SK-N-SH (cell line): ENCODE results near the gene MLLT11. TPM values are rescaled to one million over a fixed set of nuclear protein-coding genes. Genes with fewer than 3 reads are reported as not detected.
"Not testable (repeated sequence)": the region's sequence is repeated elsewhere in the genome, so short reads cannot be mapped to it uniquely, and the experiment has no call there.

Experiments used
- CTCF ChIA-PET: fragments of 300-600, 350-600 bp; formaldehyde crosslinking; extraction: SDS; loops from one replicate; lab custom pipeline; 2021; lab: Yijun Ruan, JAX
- POLR2A ChIA-PET: fragments of 350-600 bp; sonication (Branson Sonifier 250); formaldehyde crosslinking; extraction: SDS; loops from one replicate; lab custom pipeline; 2020; ENCODE audit warnings: antibody characterized with exemption, inconsistent platforms; lab: Yijun Ruan, JAX
- DNase-seq: peaks from one replicate; pipeline ENCODE4 v3.0.0; 2012
- H2AFZ ChIP-seq: fragments of 200-600 bp; sonication (generic); 2 replicates; pipeline ENCODE4 v1.8.1; 2016; ENCODE audit warnings: antibody characterized with exemption, mild to moderate bottlenecking, low read depth
- H3F3A ChIP-seq: fragments of 200-600 bp; sonication (generic); replicated peaks from 2 replicates; pipeline ENCODE3; 2016; ENCODE audit warnings: antibody characterized with exemption, mild to moderate bottlenecking; ENCODE audit not compliant: insufficient read depth
- H3K27ac ChIP-seq, 2 experiments: fragments of 200-500 bp in 1 of 2; fragments of 200-600 bp in 1 of 2; sonication (Bioruptor generic) in 1 of 2; sonication (generic), shearing (Covaris generic) in 1 of 2; 2 replicates each; pipeline versions ENCODE4 v1.5.1 to v1.6.1; 2014 to 2016; ENCODE audit warnings: low read depth in 2 of 2, inconsistent platforms in 1 of 2, low read length in 1 of 2, mild to moderate bottlenecking in 1 of 2, mixed read lengths in 1 of 2
- H3K27me3 ChIP-seq: fragments of 200-600 bp; sonication (generic), shearing (Covaris generic); 2 replicates; pipeline ENCODE4 v1.6.1; 2016; ENCODE audit warnings: mixed run types; ENCODE audit not compliant: insufficient read depth
- H3K36me3 ChIP-seq, 2 experiments: fragments of 200-500 bp in 1 of 2; fragments of 200-600 bp in 1 of 2; sonication (Bioruptor generic) in 1 of 2; sonication (generic) in 1 of 2; replicated peaks in 1 of 2; 2 replicates each; pipeline versions ENCODE3 to v1.5.1; 2014 to 2016; ENCODE audit warnings: low read length in 1 of 2, mild to moderate bottlenecking in 1 of 2; ENCODE audit not compliant: insufficient read depth in 2 of 2, control insufficient read depth in 1 of 2
- H3K4me1 ChIP-seq, 2 experiments: fragments of 200-500 bp in 1 of 2; fragments of 200-600 bp in 1 of 2; sonication (Bioruptor generic) in 1 of 2; sonication (generic), shearing (Covaris generic) in 1 of 2; 2 replicates each; pipeline versions ENCODE4 v1.5.1 to v1.6.1; 2014 to 2016; ENCODE audit warnings: low read depth in 1 of 2, low read length in 1 of 2, mixed run types in 1 of 2; ENCODE audit not compliant: insufficient read depth in 2 of 2, control insufficient read depth in 1 of 2
- H3K4me2 ChIP-seq: fragments of 200-600 bp; sonication (generic), shearing (Covaris generic); 2 replicates; pipeline ENCODE4 v1.6.1; 2017; ENCODE audit warnings: mixed run types
- H3K4me3 ChIP-seq, 2 experiments: fragments of 200-500 bp in 1 of 2; fragments of 200-600 bp in 1 of 2; sonication (Bioruptor generic) in 1 of 2; sonication (generic), shearing (Covaris generic) in 1 of 2; 2 replicates each; pipeline versions ENCODE4 v1.5.1 to v1.8.1; 2014 to 2016; ENCODE audit warnings: low read depth in 2 of 2, inconsistent platforms in 1 of 2, low read length in 1 of 2, mild to moderate bottlenecking in 1 of 2, mixed read lengths in 1 of 2, moderate library complexity in 1 of 2
- H3K79me2 ChIP-seq: fragments of 200-600 bp; sonication (generic); 2 replicates; pipeline ENCODE4 v1.8.1; 2017; ENCODE audit warnings: mild to moderate bottlenecking; ENCODE audit not compliant: insufficient read depth
- H3K9ac ChIP-seq: fragments of 200-600 bp; sonication (generic); 2 replicates; pipeline ENCODE4 v1.6.1; 2017; ENCODE audit warnings: mixed run types
- H3K9me2 ChIP-seq: fragments of 200-600 bp; sonication (generic); 2 replicates; pipeline ENCODE4 v1.6.1; 2017; ENCODE audit warnings: mixed run types
- H3K9me3 ChIP-seq: fragments of 200-600 bp; sonication (generic); 2 replicates; pipeline ENCODE4 v1.6.1; 2017; ENCODE audit warnings: mixed run types, mild to moderate bottlenecking, moderate library complexity
- H4K20me1 ChIP-seq: fragments of 200-600 bp; sonication (generic); 2 replicates; pipeline ENCODE4 v1.6.1; 2017; ENCODE audit warnings: mild to moderate bottlenecking, mixed run types; ENCODE audit not compliant: insufficient read depth
- MAX ChIP-seq: IDR thresholded peaks from 2 replicates; pipeline ENCODE4 v1.4.0; 2012; ENCODE audit warnings: low read depth
- PBX3 ChIP-seq: IDR thresholded peaks from 2 replicates; pipeline ENCODE4; 2012
- RCOR1 ChIP-seq: fragments of 150-350 bp; IDR thresholded peaks from 2 replicates; pipeline ENCODE4 v1.6.1; 2017; ENCODE audit warnings: antibody characterized with exemption, low read length
- SIN3A ChIP-seq: IDR thresholded peaks from 2 replicates; pipeline ENCODE4 v1.6.1; 2012; ENCODE audit warnings: low read depth, mild to moderate bottlenecking, low read length, moderate library complexity, borderline replicate concordance
- SMC3 ChIP-seq: IDR thresholded peaks from 2 replicates; pipeline ENCODE4 v1.6.1; 2012; ENCODE audit warnings: low read depth, low read length, improper control_type of control experiment
- TAF1 ChIP-seq: IDR thresholded peaks from 2 replicates; pipeline ENCODE4 v1.6.1; 2012; ENCODE audit warnings: low read depth, mild to moderate bottlenecking, low read length, moderate library complexity, borderline replicate concordance
- WGBS: methylation state at CpG from one replicate; pipeline ENCODE4 v1.1.6; 2017; ENCODE audit warnings: low lambda C conversion rate; 5-methylcytosine and 5-hydroxymethylcytosine counted together
- polyA plus RNA-seq, 3 experiments: library from polyadenylated mRNA; depleted of rRNA; stranded (reverse); fragments of >200 nt; gene quantifications; 2 replicates each; pipeline ENCODE4 v1.2.3, GENCODE V29; 2012
- TF ChIP-seq, protein P1 (sequence below): IDR thresholded peaks from 2 replicates; pipeline ENCODE4 v1.6.1; 2012; ENCODE audit warnings: mild to moderate bottlenecking, low read depth, low read length, moderate library complexity

The MLLT11 gene
- polyA plus RNA-seq, 1 of the 3 experiments (the other 2 are of a cell fraction) = 26.7 TPM

DNA sequence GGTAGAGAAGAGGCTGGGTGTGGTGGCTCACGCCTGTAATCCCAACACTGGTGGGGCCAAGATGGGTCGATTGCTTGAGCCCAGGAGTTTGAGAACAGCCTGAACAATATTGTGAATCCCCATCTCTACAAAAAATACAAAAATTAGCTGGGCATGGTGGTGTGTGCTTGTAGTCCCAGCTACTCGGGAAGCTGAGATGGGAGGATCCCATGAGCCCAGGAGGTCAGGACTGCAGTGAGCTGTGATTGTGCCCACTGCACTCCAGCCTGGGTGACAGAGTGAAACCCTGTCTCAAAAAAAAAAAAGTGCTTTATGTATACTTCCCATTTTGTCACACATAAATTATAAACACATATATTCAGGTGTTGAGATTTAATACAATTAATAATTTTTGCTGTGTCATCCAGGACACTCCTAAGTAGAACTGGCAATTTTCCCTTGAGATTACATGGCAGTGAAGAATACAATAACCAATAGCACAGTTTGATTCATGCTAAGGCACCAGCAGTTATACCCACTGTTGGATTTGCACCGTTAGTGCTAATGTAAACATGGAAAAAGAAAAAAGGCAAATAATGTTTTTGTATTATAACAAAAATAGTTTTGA lies 25.9 kb downstream of the MLLT11 start (continued):
- TF ChIP-seq MAX = no peak
- TF ChIP-seq PBX3 = no peak

GRCh38 chr1:151097426-151097825 lies 37.2 kb downstream of the MLLT11 start:
- not testable (repeated sequence) for H2AFZ ChIP-seq, DNase-seq, H3K4me3 ChIP-seq, H3K36me3 ChIP-seq, H3K9me3 ChIP-seq, H3F3A ChIP-seq, H3K9ac ChIP-seq, H3K27me3 ChIP-seq, H4K20me1 ChIP-seq, H3K4me1 ChIP-seq, H3K27ac ChIP-seq, H3K4me2 ChIP-seq, H3K79me2 ChIP-seq, H3K9me2 ChIP-seq
- ChIA-PET CTCF (interaction anchor here (1.2 to 9.3 kb wide), 2 partner anchors 59 to 117 kb away, joined by 3 to 113 read pairs; partner anchors contain the start of gene TNFAIP8L2), POLR2A (interaction anchor here (1.2 kb wide), 1 partner anchor 69 kb away, joined by 3 read pairs; no protein-coding TSS in a partner anchor)
- 86% methylated on average over 6 of the region's 6 CpGs for WGBS

DNA sequence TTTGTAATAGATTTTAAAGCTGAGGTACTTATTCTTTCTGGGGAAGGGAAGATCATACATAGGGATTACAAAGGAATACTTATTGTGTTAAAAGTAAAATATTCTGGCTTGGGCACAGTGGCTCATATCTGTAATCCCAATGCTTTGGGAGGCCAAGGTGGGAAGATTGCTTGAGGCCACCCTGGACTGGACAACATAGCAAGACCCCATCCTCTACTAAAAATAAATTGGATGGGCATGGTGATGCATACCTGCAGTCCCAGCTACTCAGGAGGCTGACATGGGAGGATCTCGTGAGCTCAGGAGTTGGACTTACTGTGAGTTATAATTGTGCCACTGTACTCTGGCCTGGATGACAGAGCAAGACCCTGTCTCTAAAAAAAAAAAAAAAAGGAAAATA lies 37.9 kb downstream of the MLLT11 start:
- H2AFZ ChIP-seq = no peak overlapping the region
- H3K9me3 ChIP-seq = no peaks in the 10 kb centered on the region
- H3F3A ChIP-seq = no peaks in the 10 kb centered on the region
- no peak overlapping the region for H3K9ac ChIP-seq
- no peaks in the 10 kb centered on the region for H3K9me2 ChIP-seq
- H3K36me3 ChIP-seq = no peaks in the 10 kb centered on the region
- 83% methylated on average over 1 of the region's 1 CpG for WGBS
- H3K27me3 ChIP-seq = no peaks in the 10 kb centered on the region
- TF ChIP-seq TAF1 (no peak), SIN3A (no peak), RCOR1 (no peak), SMC3 (no peak)
- TF ChIP-seq, protein P1, sequence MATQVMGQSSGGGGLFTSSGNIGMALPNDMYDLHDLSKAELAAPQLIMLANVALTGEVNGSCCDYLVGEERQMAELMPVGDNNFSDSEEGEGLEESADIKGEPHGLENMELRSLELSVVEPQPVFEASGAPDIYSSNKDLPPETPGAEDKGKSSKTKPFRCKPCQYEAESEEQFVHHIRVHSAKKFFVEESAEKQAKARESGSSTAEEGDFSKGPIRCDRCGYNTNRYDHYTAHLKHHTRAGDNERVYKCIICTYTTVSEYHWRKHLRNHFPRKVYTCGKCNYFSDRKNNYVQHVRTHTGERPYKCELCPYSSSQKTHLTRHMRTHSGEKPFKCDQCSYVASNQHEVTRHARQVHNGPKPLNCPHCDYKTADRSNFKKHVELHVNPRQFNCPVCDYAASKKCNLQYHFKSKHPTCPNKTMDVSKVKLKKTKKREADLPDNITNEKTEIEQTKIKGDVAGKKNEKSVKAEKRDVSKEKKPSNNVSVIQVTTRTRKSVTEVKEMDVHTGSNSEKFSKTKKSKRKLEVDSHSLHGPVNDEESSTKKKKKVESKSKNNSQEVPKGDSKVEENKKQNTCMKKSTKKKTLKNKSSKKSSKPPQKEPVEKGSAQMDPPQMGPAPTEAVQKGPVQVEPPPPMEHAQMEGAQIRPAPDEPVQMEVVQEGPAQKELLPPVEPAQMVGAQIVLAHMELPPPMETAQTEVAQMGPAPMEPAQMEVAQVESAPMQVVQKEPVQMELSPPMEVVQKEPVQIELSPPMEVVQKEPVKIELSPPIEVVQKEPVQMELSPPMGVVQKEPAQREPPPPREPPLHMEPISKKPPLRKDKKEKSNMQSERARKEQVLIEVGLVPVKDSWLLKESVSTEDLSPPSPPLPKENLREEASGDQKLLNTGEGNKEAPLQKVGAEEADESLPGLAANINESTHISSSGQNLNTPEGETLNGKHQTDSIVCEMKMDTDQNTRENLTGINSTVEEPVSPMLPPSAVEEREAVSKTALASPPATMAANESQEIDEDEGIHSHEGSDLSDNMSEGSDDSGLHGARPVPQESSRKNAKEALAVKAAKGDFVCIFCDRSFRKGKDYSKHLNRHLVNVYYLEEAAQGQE = no peak
- no peaks in the 10 kb centered on the region for H4K20me1 ChIP-seq
- H3K4me1 ChIP-seq = no peaks in the 10 kb centered on the region
- H3K4me2 ChIP-seq = no peak overlapping the region
- H3K27ac ChIP-seq = no peak overlapping the region
- POLR2A ChIA-PET = interaction anchor here (1.2 kb wide), 1 partner anchor 68 kb away, joined by 3 read pairs; no protein-coding TSS in a partner anchor
- CTCF ChIA-PET = interaction anchor here (1.2 to 9.3 kb wide), 2 partner anchors 59 to 118 kb away, joined by 3 to 113 read pairs; partner anchors contain the start of gene TNFAIP8L2
- no peak overlapping the region for H3K4me3 ChIP-seq
- no peak for DNase-seq
- H3K79me2 ChIP-seq = no peaks in the 10 kb centered on the region
